Neural crest cell (in vitro differentiated cells): Measurements from ENCODE around the gene APBA2. TPM values are rescaled to one million over a fixed set of nuclear protein-coding genes. Genes with fewer than 3 reads are reported as not detected.
A peak's percentile ranks its signal among the peaks of the same experiment; 100 is the strongest.

ENCODE experiments used
- DNase-seq: peaks from one replicate; pipeline ENCODE4 v3.0.0; 2021; ENCODE audit warnings: low read depth, mixed read lengths, low spot score
- H3K27ac Mint-ChIP-seq: one replicate; pipeline ENCODE4 v1.8.0; 2021; ENCODE audit warnings: mild to moderate bottlenecking, mixed read lengths; ENCODE audit not compliant: unreplicated experiment
- H3K27me3 Mint-ChIP-seq: 2 replicates; pipeline ENCODE4 v1.8.0; 2021; ENCODE audit warnings: low read depth, mild to moderate bottlenecking, mixed read lengths
- H3K36me3 Mint-ChIP-seq: 2 replicates; pipeline ENCODE4 v1.8.0; 2021; ENCODE audit warnings: low read depth, mild to moderate bottlenecking, mixed read lengths
- H3K4me1 Mint-ChIP-seq: 2 replicates; pipeline ENCODE4 v1.8.0; 2021; ENCODE audit warnings: mixed read lengths
- H3K4me3 Mint-ChIP-seq: one replicate; pipeline ENCODE4 v1.8.0; 2021; ENCODE audit warnings: mild to moderate bottlenecking, mixed read lengths
- H3K9me3 Mint-ChIP-seq: 2 replicates; pipeline ENCODE4 v1.8.0; 2021; ENCODE audit warnings: mixed read lengths
- total RNA-seq: library from RNA; stranded (reverse); gene quantifications from 2 replicates; pipeline ENCODE4 v1.2.1, GENCODE V29; 2021
- TF ChIP-seq, protein P1 (sequence below): fragments of 200-600 bp; sonication (generic); conservative IDR thresholded peaks from 2 replicates; pipeline ENCODE4 v1.5.0; 2021; ENCODE audit warnings: antibody characterized with exemption, mild to moderate bottlenecking

APBA2 gene
- total RNA-seq, 1 donor from 2014 or later: 79.9 TPM

DNA sequence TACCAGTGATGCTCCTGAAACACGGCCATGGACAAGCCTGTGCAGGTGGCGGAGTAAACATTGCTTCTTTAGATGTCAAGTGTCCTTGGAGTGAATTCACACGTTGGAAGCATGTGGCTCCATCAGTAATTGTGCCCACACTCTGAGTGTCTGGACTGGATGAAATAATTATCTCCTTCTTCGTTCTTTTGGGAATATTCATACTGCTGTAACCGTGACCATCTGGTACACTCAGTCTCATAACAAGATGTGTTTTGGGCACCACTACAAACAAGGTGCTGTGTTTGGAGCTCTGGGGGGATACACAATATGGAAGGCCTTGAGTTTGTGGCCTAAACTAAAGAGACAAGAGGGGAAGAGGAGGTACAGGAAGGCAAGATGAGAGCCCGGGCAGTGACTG, 165.6 kb downstream of the APBA2 start:
- TF ChIP-seq, protein P1, sequence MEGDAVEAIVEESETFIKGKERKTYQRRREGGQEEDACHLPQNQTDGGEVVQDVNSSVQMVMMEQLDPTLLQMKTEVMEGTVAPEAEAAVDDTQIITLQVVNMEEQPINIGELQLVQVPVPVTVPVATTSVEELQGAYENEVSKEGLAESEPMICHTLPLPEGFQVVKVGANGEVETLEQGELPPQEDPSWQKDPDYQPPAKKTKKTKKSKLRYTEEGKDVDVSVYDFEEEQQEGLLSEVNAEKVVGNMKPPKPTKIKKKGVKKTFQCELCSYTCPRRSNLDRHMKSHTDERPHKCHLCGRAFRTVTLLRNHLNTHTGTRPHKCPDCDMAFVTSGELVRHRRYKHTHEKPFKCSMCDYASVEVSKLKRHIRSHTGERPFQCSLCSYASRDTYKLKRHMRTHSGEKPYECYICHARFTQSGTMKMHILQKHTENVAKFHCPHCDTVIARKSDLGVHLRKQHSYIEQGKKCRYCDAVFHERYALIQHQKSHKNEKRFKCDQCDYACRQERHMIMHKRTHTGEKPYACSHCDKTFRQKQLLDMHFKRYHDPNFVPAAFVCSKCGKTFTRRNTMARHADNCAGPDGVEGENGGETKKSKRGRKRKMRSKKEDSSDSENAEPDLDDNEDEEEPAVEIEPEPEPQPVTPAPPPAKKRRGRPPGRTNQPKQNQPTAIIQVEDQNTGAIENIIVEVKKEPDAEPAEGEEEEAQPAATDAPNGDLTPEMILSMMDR: no peak
- H3K36me3 Mint-ChIP-seq: peaks cover 32% of the 10 kb centered on the region
- H3K27me3 Mint-ChIP-seq: no peaks in the 10 kb centered on the region
- no peak overlapping the region for H3K27ac Mint-ChIP-seq
- DNase-seq: no peak
- H3K4me3 Mint-ChIP-seq: no peak overlapping the region
- peaks cover 61% of the 10 kb centered on the region for H3K4me1 Mint-ChIP-seq
- H3K9me3 Mint-ChIP-seq: peaks cover 6% of the 10 kb centered on the region

DNA sequence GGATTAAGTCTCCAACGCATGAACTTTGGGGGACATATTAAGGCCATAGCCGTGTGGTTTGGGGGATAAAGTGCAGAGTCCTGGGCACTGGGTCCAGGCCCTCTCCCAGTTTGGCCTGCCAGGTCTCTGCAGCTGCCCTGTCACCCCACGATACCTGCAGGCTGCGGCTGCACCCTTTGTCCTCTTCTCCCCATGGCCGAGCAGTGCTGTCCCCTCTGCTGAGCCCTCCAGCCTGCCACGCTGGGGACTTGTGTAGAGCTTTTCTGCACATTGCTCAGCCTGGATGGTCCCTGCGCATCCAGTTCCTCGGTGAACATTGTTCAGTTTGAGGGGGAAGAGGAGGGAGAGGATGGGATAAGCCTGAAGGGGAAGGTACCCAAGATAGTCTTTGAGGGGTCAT, 167.2 kb downstream of the APBA2 start:
- no peak for DNase-seq
- TF ChIP-seq, protein P1: no peak
- Mint-ChIP-seq H3K36me3 (peaks cover 37% of the 10 kb centered on the region), H3K27ac (no peak overlapping the region), H3K4me3 (no peak overlapping the region), H3K4me1 (peaks cover 61% of the 10 kb centered on the region), H3K9me3 (peaks cover 6% of the 10 kb centered on the region), H3K27me3 (no peaks in the 10 kb centered on the region)

DNA sequence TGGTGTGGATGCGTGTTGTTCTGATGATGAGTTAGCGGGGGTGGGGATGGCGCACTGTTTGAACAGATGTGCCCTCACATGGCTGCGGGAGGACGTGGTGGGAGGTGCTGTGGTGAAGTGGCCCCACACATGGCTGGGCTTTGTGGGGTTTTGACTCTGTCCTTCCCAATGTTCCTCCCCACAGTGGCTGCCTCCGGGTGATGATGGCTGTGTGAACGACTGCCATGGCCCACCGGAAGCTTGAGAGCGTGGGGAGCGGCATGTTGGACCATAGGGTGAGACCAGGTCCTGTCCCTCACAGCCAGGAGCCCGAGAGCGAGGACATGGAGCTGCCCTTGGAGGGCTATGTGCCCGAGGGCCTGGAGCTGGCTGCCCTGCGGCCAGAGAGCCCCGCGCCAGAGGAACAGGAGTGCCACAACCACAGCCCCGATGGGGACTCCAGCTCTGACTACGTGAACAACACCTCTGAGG, 167.9 kb downstream of the APBA2 start:
- H3K4me3 Mint-ChIP-seq: no peak overlapping the region
- H3K27me3 Mint-ChIP-seq: no peaks in the 10 kb centered on the region
- H3K36me3 Mint-ChIP-seq: peaks cover 38% of the 10 kb centered on the region
- TF ChIP-seq, protein P1: no peak
- H3K27ac Mint-ChIP-seq: no peak overlapping the region
- peaks cover 57% of the 10 kb centered on the region for H3K4me1 Mint-ChIP-seq
- H3K9me3 Mint-ChIP-seq: peaks cover 6% of the 10 kb centered on the region
- DNase-seq: no peak

DNA sequence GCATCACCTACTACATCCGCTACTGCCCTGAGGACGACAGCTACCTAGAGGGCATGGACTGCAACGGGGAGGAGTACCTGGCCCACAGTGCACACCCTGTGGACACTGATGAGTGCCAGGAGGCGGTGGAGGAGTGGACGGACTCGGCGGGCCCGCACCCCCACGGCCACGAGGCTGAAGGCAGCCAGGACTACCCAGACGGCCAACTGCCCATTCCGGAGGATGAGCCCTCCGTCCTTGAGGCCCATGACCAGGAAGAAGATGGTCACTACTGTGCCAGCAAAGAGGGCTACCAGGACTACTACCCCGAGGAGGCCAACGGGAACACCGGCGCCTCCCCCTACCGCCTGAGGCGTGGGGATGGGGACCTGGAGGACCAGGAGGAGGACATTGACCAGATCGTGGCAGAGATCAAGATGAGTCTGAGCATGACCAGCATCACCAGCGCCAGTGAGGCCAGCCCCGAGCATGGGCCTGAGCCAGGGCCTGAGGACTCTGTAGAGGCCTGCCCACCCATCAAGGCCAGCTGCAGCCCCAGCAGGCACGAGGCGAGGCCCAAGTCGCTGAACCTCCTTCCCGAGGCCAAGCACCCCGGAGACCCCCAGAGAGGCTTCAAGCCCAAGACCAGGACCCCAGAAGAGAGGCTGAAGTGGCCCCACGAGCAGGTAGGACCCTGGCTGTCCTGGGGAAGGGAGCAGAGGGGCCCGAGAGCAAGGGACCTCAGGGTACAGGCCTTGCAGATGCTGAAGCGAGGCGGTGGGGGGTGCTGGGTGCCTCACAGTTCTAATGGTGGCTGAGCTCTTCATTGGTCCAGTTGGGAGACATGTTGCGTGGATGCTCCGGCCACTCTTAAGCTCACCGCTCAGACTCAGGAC, 168.6 kb downstream of the APBA2 start:
- peaks cover 51% of the 10 kb centered on the region for H3K4me1 Mint-ChIP-seq

DNA sequence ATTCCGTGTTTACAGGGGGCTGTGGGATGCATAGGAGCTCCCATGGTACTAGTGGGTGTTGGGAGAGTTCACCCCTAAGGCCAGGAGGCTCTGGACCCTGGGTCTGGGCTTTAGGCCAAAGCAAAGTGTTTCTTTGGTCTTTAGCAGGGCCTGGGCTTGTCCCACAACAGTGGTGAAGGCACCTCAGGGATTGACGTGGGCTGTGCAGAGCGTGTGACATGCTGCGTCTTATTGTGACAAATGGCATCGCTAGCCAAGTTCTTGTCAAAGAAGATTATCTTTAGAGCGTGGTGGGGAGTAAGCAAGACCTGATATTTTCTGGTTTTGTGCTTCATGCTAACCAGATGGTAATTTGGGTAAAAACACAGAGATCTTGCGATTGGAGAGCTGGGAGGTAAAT, 170.1 kb downstream of the APBA2 start:
- Mint-ChIP-seq H3K27me3 (no peaks in the 10 kb centered on the region), H3K36me3 (peaks cover 44% of the 10 kb centered on the region), H3K4me1 (peaks cover 38% of the 10 kb centered on the region), H3K4me3 (no peak overlapping the region), H3K27ac (peak overlapping the region; percentile 28), H3K9me3 (peaks cover 11% of the 10 kb centered on the region)
- no peak for DNase-seq
- TF ChIP-seq, protein P1: no peak

More for the DNA sequence above, 168.6 kb downstream of the APBA2 start:
- peaks cover 44% of the 10 kb centered on the region for H3K36me3 Mint-ChIP-seq
- TF ChIP-seq, protein P1: no peak
- H3K4me3 Mint-ChIP-seq: no peak overlapping the region
- H3K27me3 Mint-ChIP-seq: no peaks in the 10 kb centered on the region
- no peak overlapping the region for H3K27ac Mint-ChIP-seq
- no peak for DNase-seq
- H3K9me3 Mint-ChIP-seq: peaks cover 9% of the 10 kb centered on the region
